ENCODE data around the gene ENDOG. TPM values are rescaled to one million over a fixed set of nuclear protein-coding genes. Genes with fewer than 3 reads are reported as not detected.

Gene ENDOG
- polyA plus RNA-seq (60.1 and 61.5 TPM in 2 replicates), polyA minus RNA-seq (29.5 and 36.0 TPM in 2 replicates)

GRCh38 chr9:128818099-128818838 lies at the start of gene ENDOG:
ENDOG (plus strand) TSS chr9:128818500; CDS start chr9:128818685, 185 bp downstream.
- H4K20me1 ChIP-seq (ENCODE audit: insufficient read depth): no peaks in the 10 kb centered on the region
- H2AFZ ChIP-seq (ENCODE audit: low read depth, low read length): peak within 1 kb of the TSS; percentile 56
- peak; percentile 83 for TF ChIP-seq POLR2AphosphoS5 (IDR thresholded peaks at IDR 0.05)
- TF ChIP-seq TAF1 (IDR thresholded peaks at IDR 0.05; ENCODE audit: low read depth): no peak
- peak; percentile 57 for TF ChIP-seq SMC3 (conservative IDR thresholded peaks at IDR 0.05; ENCODE audit: poor library complexity)
- peak; percentile 26 for TF ChIP-seq EP300 (conservative IDR thresholded peaks at IDR 0.05; ENCODE audit: poor library complexity, severe bottlenecking)
- no peak for TF ChIP-seq EZH2 (IDR thresholded peaks at IDR 0.05; ENCODE audit: borderline replicate concordance, insufficient read depth, low read length, poor library complexity, severe bottlenecking)
- peak; percentile 83 for TF ChIP-seq MXI1 (conservative IDR thresholded peaks at IDR 0.05; ENCODE audit: poor library complexity, severe bottlenecking)
- TF ChIP-seq RAD21 (conservative IDR thresholded peaks at IDR 0.05): no peak
- TF ChIP-seq, protein P1, sequence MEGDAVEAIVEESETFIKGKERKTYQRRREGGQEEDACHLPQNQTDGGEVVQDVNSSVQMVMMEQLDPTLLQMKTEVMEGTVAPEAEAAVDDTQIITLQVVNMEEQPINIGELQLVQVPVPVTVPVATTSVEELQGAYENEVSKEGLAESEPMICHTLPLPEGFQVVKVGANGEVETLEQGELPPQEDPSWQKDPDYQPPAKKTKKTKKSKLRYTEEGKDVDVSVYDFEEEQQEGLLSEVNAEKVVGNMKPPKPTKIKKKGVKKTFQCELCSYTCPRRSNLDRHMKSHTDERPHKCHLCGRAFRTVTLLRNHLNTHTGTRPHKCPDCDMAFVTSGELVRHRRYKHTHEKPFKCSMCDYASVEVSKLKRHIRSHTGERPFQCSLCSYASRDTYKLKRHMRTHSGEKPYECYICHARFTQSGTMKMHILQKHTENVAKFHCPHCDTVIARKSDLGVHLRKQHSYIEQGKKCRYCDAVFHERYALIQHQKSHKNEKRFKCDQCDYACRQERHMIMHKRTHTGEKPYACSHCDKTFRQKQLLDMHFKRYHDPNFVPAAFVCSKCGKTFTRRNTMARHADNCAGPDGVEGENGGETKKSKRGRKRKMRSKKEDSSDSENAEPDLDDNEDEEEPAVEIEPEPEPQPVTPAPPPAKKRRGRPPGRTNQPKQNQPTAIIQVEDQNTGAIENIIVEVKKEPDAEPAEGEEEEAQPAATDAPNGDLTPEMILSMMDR (IDR thresholded peaks at IDR 0.05; ENCODE audit: poor library complexity, severe bottlenecking): peak; percentile 95
- TF ChIP-seq, protein P2, sequence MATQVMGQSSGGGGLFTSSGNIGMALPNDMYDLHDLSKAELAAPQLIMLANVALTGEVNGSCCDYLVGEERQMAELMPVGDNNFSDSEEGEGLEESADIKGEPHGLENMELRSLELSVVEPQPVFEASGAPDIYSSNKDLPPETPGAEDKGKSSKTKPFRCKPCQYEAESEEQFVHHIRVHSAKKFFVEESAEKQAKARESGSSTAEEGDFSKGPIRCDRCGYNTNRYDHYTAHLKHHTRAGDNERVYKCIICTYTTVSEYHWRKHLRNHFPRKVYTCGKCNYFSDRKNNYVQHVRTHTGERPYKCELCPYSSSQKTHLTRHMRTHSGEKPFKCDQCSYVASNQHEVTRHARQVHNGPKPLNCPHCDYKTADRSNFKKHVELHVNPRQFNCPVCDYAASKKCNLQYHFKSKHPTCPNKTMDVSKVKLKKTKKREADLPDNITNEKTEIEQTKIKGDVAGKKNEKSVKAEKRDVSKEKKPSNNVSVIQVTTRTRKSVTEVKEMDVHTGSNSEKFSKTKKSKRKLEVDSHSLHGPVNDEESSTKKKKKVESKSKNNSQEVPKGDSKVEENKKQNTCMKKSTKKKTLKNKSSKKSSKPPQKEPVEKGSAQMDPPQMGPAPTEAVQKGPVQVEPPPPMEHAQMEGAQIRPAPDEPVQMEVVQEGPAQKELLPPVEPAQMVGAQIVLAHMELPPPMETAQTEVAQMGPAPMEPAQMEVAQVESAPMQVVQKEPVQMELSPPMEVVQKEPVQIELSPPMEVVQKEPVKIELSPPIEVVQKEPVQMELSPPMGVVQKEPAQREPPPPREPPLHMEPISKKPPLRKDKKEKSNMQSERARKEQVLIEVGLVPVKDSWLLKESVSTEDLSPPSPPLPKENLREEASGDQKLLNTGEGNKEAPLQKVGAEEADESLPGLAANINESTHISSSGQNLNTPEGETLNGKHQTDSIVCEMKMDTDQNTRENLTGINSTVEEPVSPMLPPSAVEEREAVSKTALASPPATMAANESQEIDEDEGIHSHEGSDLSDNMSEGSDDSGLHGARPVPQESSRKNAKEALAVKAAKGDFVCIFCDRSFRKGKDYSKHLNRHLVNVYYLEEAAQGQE (IDR thresholded peaks at IDR 0.05; ENCODE audit: borderline replicate concordance): peak; percentile 56
- H3K4me2 ChIP-seq (ENCODE audit: low read length): peak within 1 kb of the TSS; percentile 84
- H3K9me3 ChIP-seq (ENCODE audit: low read length): no peaks in the 10 kb centered on the region
- H3K4me3 ChIP-seq (ENCODE audit: low read length): peak within 1 kb of the TSS; percentile 93
- no peaks in the 10 kb centered on the region for H3K27me3 ChIP-seq (ENCODE audit: insufficient read depth, low read depth, low read length)
- H3K9ac ChIP-seq (ENCODE audit: low read length): peak within 1 kb of the TSS; percentile 71
- no peaks in the 10 kb centered on the region for H3K9me2 ChIP-seq (ENCODE audit: insufficient read depth, low read length)
- H3F3A ChIP-seq (ENCODE audit: insufficient read depth, low read length, poor library complexity, severe bottlenecking): no peaks in the 10 kb centered on the region
- peak within 1 kb of the TSS; percentile 81 for H3K27ac ChIP-seq (ENCODE audit: low read length)
- H3K36me3 ChIP-seq (ENCODE audit: insufficient read depth, low read length): no peaks in the 10 kb centered on the region
- H3K79me2 ChIP-seq (replicated peaks; ENCODE audit: insufficient read depth, low read length): no peaks in the 10 kb centered on the region

GRCh38 chr9:128768606-128769005 lies 49.7 kb upstream of the ENDOG start:
- peaks cover 20% of the 10 kb centered on the region for H3K79me2 ChIP-seq (replicated peaks; ENCODE audit: insufficient read depth, low read length)

More at GRCh38 chr9:128768606-128769005, 49.7 kb upstream of the ENDOG start:
- no peaks in the 10 kb centered on the region for H4K20me1 ChIP-seq (ENCODE audit: insufficient read depth)
- H3K27ac ChIP-seq (ENCODE audit: low read length): no peak overlapping the region
- no peaks in the 10 kb centered on the region for H3K36me3 ChIP-seq (ENCODE audit: insufficient read depth, low read length)
- H2AFZ ChIP-seq (ENCODE audit: low read depth, low read length): no peak overlapping the region
- no peak for TF ChIP-seq RAD21 (conservative IDR thresholded peaks at IDR 0.05)
- H3K9me2 ChIP-seq (ENCODE audit: insufficient read depth, low read length): no peaks in the 10 kb centered on the region
- H3K4me3 ChIP-seq (ENCODE audit: low read length): no peak overlapping the region
- H3K4me2 ChIP-seq (ENCODE audit: low read length): no peak overlapping the region
- H3F3A ChIP-seq (ENCODE audit: insufficient read depth, low read length, poor library complexity, severe bottlenecking): no peaks in the 10 kb centered on the region
- no peak overlapping the region for H3K9ac ChIP-seq (ENCODE audit: low read length)
- no peaks in the 10 kb centered on the region for H3K9me3 ChIP-seq (ENCODE audit: low read length)
- no peaks in the 10 kb centered on the region for H3K27me3 ChIP-seq (ENCODE audit: insufficient read depth, low read depth, low read length)
